ENCODE data around the gene BRD3OS. TPM values are rescaled to one million over a fixed set of nuclear protein-coding genes. Genes with fewer than 3 reads are reported as not detected.

BRD3OS gene
- total RNA-seq, 1 experiment from 2014 or later: 21.0 TPM

DNA sequence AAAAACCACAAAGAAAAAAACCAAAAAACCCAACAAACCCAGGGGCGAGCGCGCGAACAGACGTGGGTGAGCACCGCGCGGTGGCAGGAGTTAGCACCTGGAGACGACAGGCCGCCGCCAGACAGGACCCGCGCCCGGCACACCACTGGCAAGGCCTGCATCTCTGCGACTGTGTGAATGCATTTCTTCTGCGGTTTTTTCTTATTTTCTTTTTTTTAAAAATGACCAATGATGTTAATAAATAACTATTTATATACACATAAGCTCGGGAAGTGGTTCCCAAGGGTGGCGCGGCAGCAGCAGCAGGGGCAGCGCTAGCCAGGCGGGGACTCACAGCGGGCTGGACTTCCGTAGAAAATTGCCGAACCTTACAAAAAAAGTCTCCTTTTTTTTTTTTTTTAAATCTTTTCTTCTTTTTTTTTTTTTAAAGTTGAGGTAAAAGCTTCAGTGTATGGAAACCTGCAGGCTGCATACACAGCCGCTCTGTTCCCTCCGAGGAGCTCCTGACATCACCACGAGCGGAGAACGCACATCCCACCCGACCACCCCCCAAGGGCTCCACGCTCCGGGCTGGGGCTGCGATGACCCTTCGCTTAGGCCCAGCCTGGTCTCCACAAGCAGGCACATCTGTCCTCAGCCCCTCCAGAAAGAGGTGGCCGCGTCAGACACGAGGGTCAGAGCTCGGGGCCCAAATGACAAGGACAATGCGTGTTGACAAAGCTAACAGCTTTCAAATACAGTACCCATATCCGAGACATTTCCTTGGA lies 7.4 kb downstream of the BRD3OS start:
- DNase-seq (ENCODE audit: low spot score): no peak

DNA sequence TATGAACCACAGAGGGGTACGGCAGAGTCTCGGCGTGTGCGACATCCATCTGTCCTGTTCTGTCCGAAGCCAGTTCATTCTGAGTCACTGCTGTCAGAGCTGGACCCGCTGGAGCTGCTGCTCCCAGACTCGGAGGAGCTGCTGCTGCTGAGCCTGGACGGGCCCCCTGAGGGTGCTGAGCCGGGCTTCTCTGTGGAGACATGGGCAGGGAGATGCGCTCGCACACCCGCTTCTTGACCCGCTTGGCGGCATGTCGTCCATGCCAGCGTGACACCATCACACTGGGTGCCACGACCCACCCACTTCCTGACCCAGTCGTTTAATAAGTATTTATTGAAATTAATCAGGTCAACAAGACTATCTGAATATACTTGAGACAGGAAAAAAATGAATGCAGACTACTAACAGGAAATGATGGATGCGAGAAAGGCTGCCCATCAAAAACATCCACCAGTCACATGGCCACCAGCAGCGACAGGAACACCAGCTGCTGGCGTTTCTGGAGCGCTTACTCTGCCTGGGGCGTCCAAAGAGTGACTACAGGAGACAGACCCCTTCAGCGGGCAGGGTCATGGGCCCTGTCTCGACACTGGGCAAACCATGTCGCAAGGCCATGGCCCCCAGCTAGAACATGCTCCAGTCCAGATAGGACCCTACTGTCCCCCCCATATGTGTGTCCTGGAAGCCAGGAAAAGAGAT lies 8.4 kb downstream of the BRD3OS start:
- no peak for DNase-seq (ENCODE audit: low spot score)

GRCh38 chr9:134034215-134035040 lies 9.1 kb downstream of the BRD3OS start:
- DNase-seq (ENCODE audit: low spot score): no peak

GRCh38 chr9:134035041-134036039 lies 10.1 kb downstream of the BRD3OS start:
- DNase-seq (ENCODE audit: low spot score): no peak

DNA sequence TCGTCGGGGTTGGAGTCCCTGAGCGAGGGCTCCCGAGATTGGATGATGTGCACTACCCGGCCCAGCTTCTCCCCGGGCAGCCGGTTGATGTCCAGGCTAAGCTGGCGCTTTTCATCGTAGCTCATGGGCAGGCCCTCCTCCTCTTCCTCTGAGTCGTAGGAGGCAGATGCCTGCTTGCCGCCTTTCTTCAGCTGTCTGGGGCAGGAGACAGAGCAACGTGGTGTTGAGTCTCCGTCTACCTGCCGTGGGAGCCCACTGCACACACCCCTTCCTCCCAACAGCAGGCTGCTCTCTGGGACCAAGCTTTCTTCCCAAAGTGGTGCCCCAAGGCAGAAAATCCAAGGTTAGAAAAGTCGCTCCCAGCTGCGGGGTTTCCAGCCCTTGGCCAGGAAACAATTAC lies 10.8 kb downstream of the BRD3OS start:
- no peak for DNase-seq (ENCODE audit: low spot score)

DNA sequence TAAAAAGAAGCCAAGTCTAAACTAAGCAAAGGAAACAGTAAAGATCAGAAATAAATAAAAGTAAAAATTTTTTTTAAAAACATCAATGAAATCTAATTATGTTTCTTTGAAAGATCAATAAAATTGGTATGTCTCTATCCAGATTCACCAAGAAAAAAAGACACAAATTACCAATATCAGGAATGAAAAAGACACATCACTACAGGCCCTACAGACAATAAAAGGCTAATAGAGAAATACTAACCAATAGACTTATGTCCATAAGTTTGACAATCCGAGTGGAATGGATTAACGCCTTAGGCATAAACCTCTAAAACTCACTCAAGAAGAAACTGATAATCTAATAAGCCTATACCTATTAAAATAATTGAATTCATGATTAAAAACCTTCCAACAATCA lies 12.4 kb downstream of the BRD3OS start:
- no peak for DNase-seq (ENCODE audit: low spot score)

GRCh38 chr9:134039386-134040175 lies 14.3 kb downstream of the BRD3OS start:
- DNase-seq (ENCODE audit: low spot score): no peak

DNA sequence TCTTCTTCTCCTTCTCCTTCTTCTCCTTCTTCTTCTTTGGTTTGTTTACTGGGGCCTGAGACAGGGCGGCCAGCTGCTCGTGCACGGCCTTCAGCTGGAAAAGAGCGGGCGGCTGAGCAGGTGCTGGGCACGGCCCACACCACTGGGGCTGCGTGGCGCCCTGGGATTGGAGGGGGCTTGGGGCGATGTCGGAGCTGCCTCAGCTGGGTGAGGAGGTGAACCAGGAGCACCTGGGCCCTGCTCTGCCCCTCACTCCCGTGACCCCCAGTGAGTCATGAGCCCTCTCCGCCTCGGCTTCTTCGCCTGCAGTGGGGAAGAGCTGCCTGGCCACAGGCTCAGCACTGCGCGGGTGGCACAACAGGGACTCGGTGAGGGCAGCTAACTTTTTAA lies 14.9 kb downstream of the BRD3OS start:
- no peak for DNase-seq (ENCODE audit: low spot score)

DNA sequence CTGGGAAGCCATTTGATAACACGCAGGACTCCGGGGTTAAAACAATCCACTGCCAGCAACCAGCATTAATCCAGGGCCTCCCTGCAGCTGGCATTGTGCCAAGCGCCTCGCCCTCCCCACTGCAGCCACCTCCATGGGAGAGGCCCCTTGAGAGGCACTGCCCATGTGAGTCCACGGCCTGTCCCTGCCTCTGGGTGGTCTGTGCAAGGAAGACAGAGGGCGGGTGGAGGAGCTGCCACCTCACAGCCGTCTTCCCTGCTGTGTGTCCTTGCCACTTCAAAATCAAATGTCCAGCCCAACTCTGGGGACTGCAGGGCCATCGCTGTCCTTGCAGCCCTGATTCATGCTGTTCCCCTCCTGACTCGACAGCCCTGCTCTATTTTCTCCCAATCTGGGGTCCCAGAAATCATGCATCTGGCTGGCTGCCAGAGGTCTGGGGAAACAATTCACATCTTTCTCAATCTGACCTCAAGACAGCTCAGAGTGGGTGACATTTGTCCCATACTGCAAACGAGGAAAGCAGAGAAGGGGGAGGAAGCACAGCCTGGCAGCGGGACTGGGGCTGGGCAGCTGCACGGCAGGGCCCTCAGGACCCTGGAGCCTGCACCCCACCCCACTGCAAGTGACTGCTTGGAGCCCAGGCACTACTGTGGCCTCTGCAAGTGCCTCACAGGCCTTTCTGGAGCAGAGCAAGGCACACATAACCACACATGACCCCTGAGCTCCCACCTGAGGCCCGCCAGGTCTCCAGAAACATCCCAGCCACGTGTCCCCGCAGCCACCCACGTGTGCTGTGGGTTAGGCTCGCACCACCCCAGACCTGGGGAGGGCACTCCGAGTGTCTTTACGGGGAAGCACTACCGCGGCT lies 15.7 kb downstream of the BRD3OS start:
- no peak for DNase-seq (ENCODE audit: low spot score)

- no peak for DNase-seq (ENCODE audit: low spot score)
Measured at GRCh38 chr9:134041649-134041962, 16.3 kb downstream of the BRD3OS start.

- DNase-seq (ENCODE audit: low spot score): no peak
Measured at GRCh38 chr9:134043531-134043988, 18.3 kb downstream of the BRD3OS start.

DNA sequence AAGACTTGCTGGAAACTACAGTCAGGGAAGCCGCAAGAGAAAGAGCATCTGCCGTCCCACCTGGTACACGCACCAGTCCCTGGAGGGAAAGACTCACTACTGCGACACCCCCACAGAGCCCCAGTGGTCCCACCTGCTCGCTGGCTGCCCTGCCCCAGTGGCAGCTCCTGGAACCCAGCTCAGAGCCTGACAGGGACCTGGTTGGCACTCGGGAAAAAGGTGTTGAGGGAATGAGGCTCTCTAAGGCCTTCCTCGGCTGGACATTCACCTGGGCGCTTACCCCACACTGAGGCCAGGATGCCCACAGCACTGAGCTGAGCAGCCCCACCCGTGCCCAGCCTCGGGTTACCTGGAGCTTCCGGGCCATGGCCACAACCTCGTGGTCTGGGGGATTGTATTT lies 19.7 kb downstream of the BRD3OS start:
- no peak for DNase-seq (ENCODE audit: low spot score)

GRCh38 chr9:134045841-134046544 lies 20.7 kb downstream of the BRD3OS start:
- DNase-seq (ENCODE audit: low spot score): no peak

DNA sequence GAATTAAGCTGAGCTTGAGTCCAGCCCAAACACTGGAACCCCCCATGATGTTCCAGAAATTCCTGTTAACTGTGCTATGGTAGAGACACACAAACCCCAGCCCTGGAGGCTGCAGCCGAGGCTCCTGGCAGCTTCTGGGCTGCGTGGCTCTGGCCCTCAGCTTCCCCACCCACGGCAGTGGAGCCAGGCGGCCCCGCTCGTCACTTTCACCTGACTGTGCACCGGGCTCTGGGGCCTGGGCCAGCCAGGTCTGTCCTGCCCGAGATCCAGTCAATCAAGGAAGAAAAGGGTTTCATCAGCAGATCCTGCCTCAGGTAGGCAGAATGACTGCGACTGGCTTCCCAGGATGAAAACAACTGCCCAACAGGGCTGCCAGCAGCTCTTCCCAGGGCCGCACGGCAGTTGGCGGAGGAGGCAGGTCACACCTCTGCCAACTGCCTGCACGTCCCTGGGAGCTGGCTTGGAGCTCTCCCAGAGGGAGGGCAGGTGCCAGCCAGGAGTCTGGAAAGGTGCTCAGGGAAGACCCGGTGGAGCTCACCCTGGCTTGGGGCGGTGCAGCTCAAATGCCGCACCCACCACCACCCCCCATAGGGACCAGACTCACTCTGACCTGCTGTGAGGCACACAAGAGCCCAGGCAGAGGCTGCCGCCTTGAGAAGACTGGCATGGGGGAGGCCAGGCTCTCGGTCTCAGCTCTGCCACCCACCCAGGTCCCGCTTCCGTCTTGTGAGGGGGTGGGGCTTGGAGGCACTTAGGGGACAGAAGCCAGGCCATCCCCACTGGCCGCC lies 21.8 kb downstream of the BRD3OS start:
- no peak for DNase-seq (ENCODE audit: low spot score)

DNA sequence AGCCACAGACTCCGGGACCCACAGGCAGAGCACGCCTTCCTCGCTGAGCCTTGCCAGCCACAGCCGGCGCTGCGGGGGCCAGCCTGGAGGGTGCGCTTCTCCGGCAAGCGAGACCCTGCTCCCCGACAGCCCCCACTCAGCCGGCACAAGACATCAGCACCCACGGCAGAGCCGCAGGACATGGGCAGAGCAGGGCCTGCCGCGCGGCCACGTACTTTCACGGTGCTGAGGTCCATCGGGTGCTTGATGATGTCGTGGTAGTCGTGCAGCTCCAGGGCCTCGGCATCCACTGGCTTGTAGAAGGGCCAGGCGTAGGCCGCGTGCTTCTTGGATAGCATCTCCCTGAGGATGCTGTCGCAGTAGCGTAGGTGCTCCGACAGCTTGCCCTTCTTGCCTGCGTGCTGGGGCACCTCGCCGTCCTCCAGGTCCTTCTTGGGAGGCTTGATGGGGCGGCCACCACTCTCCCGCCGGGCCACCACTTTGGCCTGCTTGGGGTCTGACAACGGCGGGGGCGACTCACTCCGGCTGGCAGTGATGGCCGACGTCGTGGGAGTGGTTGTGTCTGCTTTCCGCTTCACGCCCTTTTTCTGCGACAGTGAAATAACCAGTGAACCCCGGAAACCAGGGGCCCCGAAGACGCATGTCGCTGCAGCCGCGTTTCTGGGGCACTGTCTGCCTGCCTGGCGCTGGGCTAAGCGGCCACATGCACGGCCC lies 22.7 kb downstream of the BRD3OS start:
- no peak for DNase-seq (ENCODE audit: low spot score)

GRCh38 chr9:134048582-134048968 lies 23.3 kb downstream of the BRD3OS start:
- DNase-seq (ENCODE audit: low spot score): no peak

DNA sequence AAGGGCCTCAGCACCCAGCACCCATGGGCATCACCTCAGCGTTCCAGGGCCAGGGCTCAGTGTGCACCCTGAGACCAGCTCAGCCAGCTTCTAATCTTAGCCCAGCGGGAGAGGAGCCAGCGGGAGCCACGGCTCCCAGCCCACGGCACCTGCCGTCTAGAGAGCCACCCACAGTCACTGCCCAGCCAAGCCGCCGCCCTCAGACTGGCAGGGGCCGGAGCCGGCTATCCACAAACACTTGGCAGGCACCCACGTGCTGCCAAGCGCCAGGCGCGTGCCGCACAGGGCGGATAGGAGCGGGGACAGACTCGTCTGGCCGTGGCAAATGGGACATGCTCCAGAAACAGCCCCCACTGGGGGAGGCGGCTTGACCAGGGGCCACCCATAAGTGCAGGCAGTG lies 24.0 kb downstream of the BRD3OS start:
- DNase-seq (ENCODE audit: low spot score): no peak

Measured in HT-29 (cell line).